CD4-positive, alpha-beta T cell treated with Interleukin-21 for 1 hour (primary cell): ENCODE results near the gene PCGF1.

Experiments
- DNase-seq: peaks from one replicate; pipeline ENCODE4 v3.0.0-alpha.2; 2020

Gene PCGF1

GRCh38 chr2:74514368-74515270 lies 7.1 kb upstream of the PCGF1 start, which contains the start of gene TLX2:
Gene TLX2, plus strand, starts transcription at chr2:74514450. Its CDS starts 357 bp downstream, at chr2:74514807.
- no peak for DNase-seq

GRCh38 chr2:74513605-74514367 lies 6.3 kb upstream of the PCGF1 start:
- DNase-seq, result peak; percentile 30

DNA sequence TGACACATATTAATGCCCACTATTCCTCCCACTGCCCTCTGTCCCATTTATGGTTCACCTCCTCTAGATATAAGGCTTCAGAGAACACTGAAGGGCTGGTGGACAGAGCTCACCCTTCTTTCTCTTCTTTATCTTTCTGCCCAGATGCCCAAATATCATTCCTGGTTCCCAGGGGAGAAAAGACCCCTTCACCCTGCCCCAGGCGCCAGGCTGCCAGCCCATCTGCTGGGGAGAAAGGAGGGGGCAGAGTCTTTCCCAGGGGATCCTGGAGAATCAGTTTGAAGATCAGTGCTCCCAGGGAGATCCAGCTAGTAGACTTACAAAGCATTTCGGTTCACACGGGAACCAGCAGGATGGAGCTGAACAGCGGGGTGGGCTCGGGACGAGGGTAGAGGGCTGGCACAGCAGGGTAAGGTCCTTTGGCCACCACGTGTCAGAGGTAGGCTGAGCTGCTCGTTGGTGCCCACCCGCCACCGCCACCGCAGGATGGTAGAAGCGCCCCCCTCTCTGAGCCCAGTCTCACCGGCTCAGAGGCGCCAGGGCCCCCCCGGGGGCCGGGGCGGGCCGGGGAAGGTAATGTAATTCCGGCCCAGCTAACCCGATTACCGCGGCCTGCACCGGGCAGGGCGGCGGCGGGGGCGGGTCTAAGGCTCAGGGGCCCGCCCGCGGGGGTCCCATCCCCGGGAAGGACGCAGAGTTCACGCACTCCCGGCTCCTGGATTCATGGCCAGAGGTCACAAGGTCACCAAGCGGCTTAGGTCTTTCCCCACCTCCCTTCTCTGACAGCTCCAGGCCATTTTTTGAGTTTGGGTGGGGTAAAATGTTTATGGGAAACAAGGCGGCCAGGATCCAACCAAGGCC lies 5.5 kb upstream of the PCGF1 start:
- DNase-seq, result no peak

- DNase-seq, result no peak
These were observed 3.9 kb upstream of the PCGF1 start for GRCh38 chr2:74511104-74511989.

DNA sequence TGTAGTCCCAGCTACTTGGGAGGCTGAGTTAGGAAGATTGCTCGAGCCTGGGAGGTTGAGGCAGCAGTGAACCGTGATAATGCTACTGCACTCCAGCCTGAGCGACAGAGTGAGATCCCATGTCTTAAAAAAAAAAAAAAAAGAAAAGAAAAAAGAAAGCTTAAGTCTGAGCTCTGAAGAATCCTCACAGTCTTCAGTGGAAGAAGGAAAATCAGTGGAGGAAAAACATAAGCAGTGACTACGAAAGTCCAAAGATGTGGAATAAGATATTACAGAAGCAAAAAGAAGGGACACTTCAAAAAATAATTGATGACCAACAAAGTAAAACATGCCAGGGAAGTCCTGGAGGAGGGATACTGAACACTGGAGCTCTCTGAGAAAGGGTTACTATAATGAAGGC lies 2.8 kb upstream of the PCGF1 start:
- DNase-seq, result no peak

- no peak for DNase-seq
These were observed 528 bp upstream of the PCGF1 start for GRCh38 chr2:74507926-74508520.

DNA sequence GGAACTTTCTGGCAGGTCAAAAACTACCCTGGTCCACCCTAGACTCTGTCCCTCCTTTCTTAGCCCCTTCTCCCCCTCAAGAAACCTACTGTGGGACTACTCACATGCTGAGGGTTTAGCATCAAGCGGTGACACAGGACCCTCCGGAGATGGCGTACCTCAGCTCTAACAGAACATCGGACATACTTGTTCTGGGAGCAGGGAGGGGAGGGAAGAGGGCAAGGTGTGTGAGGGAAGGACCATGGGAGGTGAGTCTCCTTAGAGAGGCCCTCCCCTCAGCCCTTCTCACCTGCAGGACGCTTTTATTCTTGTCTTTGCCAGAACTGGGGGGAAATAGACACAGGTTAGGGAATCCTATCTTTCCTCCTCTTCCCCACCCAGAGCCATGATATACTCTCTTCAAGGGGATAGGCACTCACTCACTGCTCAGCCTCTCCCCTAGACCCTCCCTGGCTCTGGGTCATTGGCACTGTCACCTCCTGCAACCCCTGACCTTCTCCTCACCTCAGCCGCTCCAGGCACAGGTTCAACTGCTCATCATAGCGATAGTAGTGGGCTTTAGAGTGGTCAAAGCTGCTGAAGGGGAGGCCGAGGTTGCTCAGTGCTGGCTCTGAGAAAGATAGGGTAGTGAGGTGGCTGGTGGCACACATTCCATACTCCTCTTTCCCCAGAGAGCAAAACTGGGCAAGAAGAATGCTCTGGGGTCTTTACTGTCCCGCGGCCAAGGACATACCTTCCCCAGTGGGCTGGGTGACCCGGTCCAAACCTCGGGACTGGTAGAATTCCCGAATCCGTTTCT lies 1.8 kb downstream of the PCGF1 start:
- no peak for DNase-seq

- DNase-seq, result no peak
These were observed 2.9 kb downstream of the PCGF1 start for GRCh38 chr2:74504591-74504990.

DNA sequence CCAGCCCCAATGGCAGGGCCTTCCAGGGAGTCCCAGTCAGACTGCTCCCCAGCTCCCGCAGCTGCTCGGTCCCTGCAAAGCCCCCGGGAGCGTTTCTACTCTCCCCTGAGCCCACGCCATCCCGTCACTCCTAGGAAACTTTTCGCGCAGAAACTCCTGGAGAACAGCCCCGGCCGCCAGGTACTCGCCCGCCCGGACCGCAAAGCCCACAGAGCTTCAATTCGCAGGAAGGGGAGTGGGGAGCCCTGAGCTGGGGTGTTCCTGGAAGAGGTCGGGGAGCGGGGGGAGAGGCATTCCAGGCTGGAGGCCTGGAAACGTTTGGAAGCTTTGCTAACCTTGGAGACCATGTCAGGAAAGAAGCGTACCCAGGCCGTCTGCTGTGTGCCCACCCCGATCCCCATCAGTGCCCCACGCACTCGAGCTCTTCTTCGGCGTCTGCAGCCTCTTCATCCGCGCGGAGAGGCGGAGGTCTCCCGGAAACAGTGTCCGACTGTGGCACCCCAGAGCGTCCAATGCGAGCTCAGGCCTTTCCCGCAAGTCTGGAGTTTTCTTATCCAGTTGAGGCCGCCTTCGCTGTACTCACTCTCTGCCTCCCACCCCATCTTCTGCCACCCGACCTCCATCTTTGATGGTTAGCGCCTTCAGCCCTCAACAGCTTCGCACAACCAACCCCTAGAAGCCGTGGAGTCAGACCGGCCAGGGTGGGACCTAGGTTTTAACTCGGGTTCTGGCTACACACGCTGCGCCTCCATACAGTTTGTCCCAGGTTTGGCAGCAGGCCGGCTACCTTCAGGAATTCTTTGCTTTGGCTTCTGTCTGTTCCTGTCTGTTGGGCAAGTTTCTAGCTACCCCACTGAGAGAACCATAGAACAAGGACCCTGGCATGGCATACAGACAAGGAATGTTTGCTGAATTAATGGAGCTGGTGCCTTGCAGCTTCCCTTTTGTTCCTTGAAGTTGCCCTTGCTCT lies 3.7 kb downstream of the PCGF1 start:
- no peak for DNase-seq

GRCh38 chr2:74502720-74503505 lies 4.6 kb downstream of the PCGF1 start:
- peak; percentile 46 for DNase-seq

- DNase-seq, result no peak
These were observed 5.3 kb downstream of the PCGF1 start for GRCh38 chr2:74502147-74502719.

DNA sequence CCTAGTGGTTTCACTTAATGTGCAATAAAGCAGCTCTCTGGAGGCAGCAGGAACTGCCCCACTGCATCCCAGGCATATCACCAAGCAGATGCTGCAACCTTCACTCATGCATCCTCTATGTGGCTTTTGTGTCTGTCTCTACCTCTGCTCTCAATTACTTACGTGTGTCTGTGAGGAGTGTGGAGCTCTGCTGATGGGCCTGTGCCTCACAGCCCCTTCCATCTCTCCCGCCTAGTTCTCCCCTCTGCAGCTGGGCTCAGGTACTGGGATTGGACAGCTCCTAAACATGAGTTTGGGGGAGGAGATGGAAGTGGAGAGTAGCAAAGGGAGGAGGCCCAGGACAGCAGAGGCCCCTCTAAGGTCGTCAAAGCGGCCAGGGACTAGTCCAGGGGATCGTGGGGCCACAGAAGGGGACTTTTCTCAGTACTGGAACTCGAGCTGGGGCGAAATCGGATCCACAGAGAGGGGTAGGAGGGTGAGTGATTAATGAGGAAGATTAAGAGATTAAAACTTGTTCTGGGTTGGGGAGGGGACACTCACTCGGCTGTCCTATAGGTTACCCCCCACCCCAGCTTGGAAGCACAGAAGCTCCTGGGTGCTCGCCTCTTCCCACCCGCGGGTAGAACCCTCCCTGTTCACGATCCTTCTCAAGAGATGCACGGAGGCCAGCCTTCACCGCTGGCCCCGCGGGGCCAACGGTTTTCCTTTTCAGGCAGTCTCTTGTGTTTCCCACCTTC lies 6.0 kb downstream of the PCGF1 start:
- no peak for DNase-seq

DNA sequence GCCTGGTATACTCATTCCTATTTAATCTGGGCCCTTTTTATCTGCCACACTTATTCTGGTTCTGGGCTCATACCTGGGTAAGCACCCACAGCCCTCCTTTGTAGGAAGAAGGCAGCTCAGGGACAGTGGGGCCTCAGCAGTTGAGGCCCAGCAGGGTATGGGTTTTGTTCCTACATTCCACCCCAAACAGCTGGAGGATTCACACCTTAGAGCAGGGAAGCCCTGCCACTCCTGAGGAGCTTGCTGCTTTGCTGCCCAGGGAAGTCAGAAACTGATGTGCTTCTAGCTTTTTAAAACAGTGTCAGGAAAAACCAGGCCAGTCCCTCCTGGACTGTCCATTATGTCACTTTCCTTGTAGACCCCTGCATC lies 6.9 kb downstream of the PCGF1 start:
- no peak for DNase-seq

- DNase-seq, result no peak
These were observed 7.4 kb downstream of the PCGF1 start for GRCh38 chr2:74499940-74500577.

DNA sequence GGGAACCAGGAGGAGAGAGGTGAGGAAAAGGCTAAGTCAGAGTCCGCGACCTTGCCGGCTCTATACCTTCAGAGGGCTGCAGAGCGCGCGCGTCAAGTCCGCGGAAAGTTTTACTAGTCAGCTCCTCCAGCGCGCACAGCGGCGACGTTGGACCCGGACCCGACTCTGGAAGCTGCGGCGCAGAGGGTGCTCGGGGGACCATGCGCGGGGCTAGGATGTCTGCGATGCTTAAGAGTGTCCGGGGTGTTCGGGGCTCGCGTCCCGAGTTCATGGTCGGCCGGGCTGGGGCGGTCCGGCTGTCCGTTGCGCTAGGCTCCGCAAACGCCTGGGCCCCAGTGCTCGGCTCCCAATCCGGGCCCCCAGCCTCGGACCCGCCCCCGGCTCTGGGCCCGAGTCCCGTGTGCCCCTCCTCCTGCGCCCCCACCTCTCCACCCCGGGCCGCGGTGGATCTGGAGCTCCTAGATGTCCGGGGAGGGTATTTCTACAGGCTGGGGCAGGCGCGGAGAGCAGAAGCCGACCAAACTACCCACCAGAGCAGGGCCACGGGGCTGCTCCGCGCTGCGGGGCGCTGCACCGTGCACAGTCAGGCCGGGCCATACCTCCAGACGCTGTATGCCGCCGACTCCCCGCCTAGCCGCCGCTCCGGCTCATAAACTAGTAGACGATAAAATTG lies 8.1 kb downstream of the PCGF1 start, which contains the start of gene LBX2:
TSS of gene LBX2 (minus strand) at position 337 of the 673 bp plus-strand sequence. CDS start at position 271, 66 bp downstream.
- no peak for DNase-seq
